Immature natural killer cell (primary cell): Measurements from ENCODE around the gene NCOA3. TPM values are rescaled to one million over a fixed set of nuclear protein-coding genes. Genes with fewer than 3 reads are reported as not detected.

Source experiments
- DNase-seq, 3 donors: peaks; one replicate each; pipeline ENCODE4 v3.0.0; 2022; ENCODE audit warnings: mixed read lengths in 1 of 3
- H3K27ac Mint-ChIP-seq, 6 donors: one replicate each; pipeline ENCODE4 v1.8.0; 2020; ENCODE audit warnings: mixed read lengths in 6 of 6, mild to moderate bottlenecking in 5 of 6, inconsistent platforms in 4 of 6, moderate library complexity in 3 of 6
- H3K27me3 Mint-ChIP-seq, 3 donors: one replicate each; pipeline ENCODE4 v1.8.0; 2020 to 2021; ENCODE audit warnings: low read depth in 3 of 3, mild to moderate bottlenecking in 3 of 3, mixed read lengths in 3 of 3, moderate library complexity in 3 of 3, inconsistent platforms in 1 of 3
- H3K36me3 Mint-ChIP-seq, 3 donors: one replicate each; pipeline ENCODE4 v1.8.0; 2020; ENCODE audit warnings: mixed read lengths in 3 of 3, inconsistent platforms in 2 of 3, mild to moderate bottlenecking in 2 of 3
- H3K4me1 Mint-ChIP-seq, 2 donors: one replicate each; pipeline ENCODE4 v1.8.0; 2020; ENCODE audit warnings: inconsistent platforms in 2 of 2, mild to moderate bottlenecking in 2 of 2, mixed read lengths in 2 of 2, moderate library complexity in 1 of 2
- H3K4me3 Mint-ChIP-seq, 5 donors: one replicate each; pipeline ENCODE4 v1.8.0; 2020; ENCODE audit warnings: mild to moderate bottlenecking in 5 of 5, mixed read lengths in 5 of 5, inconsistent platforms in 3 of 5, moderate library complexity in 3 of 5
- H3K9me3 Mint-ChIP-seq, 6 donors: one replicate each; pipeline ENCODE4 v1.8.0; 2020; ENCODE audit warnings: mild to moderate bottlenecking in 6 of 6, mixed read lengths in 6 of 6, inconsistent platforms in 4 of 6, moderate library complexity in 3 of 6
- polyA plus RNA-seq, 3 donors: library from polyadenylated mRNA; unstranded; fragments of 300-500 nt; fragmentation: Illumina TruSeq; gene quantifications; one replicate each; pipeline ENCODE4 v1.2.3, GENCODE V29; 2021

The NCOA3 gene
- polyA plus RNA-seq, 3 donors from 2014 or later, result 2.9 to 19.1 (median 5.7) TPM

DNA sequence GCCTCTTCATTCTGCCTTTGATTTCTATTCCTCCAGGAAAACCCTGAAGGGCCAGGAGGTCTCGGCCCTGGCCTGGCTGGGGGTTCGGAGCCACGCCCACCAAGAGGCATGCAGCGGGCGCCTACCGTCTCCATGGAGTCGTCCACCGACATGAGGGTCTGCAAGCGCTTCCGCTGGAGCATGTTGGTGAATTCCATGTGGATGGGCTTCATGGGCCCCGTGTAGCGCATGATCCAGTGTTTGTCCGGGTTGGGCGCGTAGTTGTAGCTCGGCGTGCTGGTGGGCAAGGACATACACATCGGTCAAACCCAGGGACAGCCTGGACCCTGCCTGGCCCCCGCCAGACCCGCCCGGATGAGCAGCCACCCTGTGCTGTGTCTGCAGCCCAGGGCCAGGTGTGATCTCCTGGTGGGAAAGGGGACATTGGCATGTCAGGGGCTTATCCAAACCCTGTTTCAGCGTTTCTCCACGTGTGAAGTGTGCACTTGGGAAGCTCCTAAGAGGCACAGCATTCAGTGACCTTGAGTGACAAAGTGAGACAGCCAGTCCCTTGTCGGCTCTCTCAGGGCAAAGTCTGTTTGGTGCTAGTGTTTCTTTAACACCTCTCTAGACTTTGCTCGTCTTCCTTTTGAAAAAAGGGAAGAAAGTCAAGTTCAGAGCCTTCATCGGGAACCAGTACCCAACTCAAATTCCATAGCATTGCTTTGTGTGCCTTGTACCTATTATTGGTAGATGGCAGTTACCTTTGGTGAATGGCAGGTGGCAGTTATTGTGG is 182.8 kb downstream of the NCOA3 start:
- Mint-ChIP-seq H3K9me3 (no peaks in the 10 kb centered on the region), H3K36me3 (no peaks in the 10 kb centered on the region), H3K27me3 (peaks cover 0 to 11% (median 2%) of the 10 kb centered on the region in 3 donors), H3K27ac (no peak overlapping the region), H3K4me3 (no peak overlapping the region), H3K4me1 (no peaks in the 10 kb centered on the region)
- no peak for DNase-seq

- Mint-ChIP-seq H3K36me3 (no peaks in the 10 kb centered on the region), H3K4me1 (no peaks in the 10 kb centered on the region), H3K9me3 (peaks cover 0 to 6% (median under 1%) of the 10 kb centered on the region in 6 donors), H3K27me3 (peaks cover 0 to 14% (median 2%) of the 10 kb centered on the region in 3 donors), H3K4me3 (no peak overlapping the region), H3K27ac (no peak overlapping the region)
- DNase-seq, result no peak
Observed at GRCh38 chr20:47686545-47686944, 184.9 kb downstream of the NCOA3 start.

GRCh38 chr20:47687095-47687987 is 185.7 kb downstream of the NCOA3 start:
- no peak overlapping the region for H3K4me3 Mint-ChIP-seq

DNA sequence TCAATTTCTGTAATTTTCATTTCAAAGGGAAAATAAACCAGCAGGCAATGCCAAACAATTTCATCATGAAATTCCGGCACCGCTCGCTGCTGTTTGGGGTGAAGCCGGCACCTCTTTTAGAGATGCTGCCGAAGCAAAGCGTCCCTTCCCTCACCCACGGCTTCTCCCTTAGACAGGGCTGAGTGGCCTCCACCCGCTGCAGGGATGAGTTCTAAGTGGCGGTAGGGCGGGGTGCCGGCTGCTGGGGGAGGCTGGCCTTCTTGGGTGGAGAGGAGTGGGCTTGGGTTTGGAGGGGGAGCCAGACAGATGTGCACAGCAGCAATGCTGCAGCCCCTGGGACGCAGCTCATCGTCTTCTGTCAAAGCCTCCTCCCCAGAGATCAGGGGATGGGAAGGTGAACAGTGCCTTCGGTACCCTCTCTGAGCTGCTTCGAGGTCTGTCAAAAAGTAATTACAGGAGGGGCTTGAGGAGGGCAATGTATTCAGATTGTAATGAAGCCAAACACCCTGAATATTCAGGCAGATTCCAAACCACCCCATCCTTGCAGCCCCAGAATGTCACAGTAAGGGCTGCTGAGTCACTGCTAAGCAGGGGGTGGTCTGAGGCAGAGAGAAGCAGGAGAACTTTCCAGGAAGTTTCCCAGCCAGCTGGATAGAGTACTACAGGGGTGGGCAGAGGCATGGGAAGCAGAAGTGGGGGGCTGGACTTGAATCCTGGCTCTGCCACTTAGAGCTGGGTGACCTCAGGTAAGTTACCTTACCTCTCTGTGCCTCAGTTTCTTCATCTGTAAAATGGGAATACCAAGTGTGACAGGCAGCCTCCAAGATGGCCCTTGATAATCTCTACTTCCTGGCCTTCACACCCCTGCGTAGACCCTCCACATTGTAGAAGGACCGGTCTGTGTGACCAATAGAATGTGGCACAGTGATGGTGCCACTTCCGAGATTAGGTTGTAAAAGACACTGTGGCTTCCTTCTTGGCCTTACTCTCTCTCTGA is 187.0 kb downstream of the NCOA3 start:
- Mint-ChIP-seq H3K27me3 (peaks cover 0 to 14% (median 2%) of the 10 kb centered on the region in 3 donors), H3K9me3 (peaks cover 0 to 6% (median under 1%) of the 10 kb centered on the region in 6 donors), H3K27ac (no peak overlapping the region), H3K36me3 (no peaks in the 10 kb centered on the region), H3K4me3 (no peak overlapping the region), H3K4me1 (no peaks in the 10 kb centered on the region)
- DNase-seq, result no peak

More at GRCh38 chr20:47687095-47687987, 185.7 kb downstream of the NCOA3 start:
- DNase-seq, result no peak
- Mint-ChIP-seq H3K9me3 (peaks cover 0 to 6% (median under 1%) of the 10 kb centered on the region in 6 donors), H3K36me3 (no peaks in the 10 kb centered on the region), H3K27ac (no peak overlapping the region), H3K4me1 (no peaks in the 10 kb centered on the region), H3K27me3 (peaks cover 0 to 14% (median 2%) of the 10 kb centered on the region in 3 donors)

DNA sequence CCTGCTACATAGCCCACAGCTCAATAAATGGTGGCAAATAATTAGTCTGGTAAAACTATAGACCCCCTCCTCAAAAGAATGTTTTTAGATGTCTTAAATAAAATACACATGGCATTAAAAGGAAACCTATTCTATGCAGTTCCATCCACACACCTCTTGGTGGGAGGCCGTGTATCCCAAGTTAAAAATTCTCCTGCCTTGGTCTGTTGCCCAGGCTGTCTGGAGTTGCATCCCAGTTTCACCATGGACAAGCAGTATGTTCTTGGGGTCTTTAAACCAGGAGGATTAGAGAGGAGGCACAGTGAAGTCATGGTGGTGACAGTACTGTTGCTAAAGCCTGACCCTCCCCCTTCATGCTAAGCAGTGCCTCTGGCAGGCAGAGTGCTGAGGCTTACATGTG is 188.0 kb downstream of the NCOA3 start:
- Mint-ChIP-seq H3K27me3 (peaks cover 0 to 14% (median 2%) of the 10 kb centered on the region in 3 donors), H3K27ac (no peak overlapping the region), H3K9me3 (peaks cover 0 to 6% (median 2%) of the 10 kb centered on the region in 6 donors), H3K4me3 (no peak overlapping the region), H3K4me1 (no peaks in the 10 kb centered on the region), H3K36me3 (no peaks in the 10 kb centered on the region)
- DNase-seq, result no peak

DNA sequence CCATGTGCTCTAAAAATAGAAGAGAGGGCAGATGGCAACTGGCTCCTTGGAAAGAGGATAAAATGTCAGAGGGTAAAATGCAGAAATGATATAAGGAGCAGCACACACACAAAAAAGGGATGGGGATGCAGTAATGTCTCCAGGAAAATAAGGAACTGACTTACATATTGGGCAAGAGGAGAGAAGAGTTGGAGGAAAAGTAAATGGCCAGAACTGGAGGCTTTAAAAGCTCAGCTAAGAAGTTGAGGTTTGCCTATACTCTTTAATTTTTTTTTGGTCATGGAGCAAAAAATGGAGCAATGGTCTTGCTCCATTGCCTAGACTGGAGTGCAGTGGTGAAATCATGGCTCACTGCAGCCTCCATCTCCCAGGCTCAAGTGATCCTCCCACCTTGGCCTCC is 189.9 kb downstream of the NCOA3 start:
- Mint-ChIP-seq H3K4me1 (no peaks in the 10 kb centered on the region), H3K4me3 (no peak overlapping the region), H3K27ac (no peak overlapping the region), H3K27me3 (peaks cover 2 to 10% (median 3%) of the 10 kb centered on the region in 3 donors), H3K36me3 (no peaks in the 10 kb centered on the region), H3K9me3 (peaks cover 0 to 6% (median 2%) of the 10 kb centered on the region in 6 donors)
- DNase-seq, result no peak

DNA sequence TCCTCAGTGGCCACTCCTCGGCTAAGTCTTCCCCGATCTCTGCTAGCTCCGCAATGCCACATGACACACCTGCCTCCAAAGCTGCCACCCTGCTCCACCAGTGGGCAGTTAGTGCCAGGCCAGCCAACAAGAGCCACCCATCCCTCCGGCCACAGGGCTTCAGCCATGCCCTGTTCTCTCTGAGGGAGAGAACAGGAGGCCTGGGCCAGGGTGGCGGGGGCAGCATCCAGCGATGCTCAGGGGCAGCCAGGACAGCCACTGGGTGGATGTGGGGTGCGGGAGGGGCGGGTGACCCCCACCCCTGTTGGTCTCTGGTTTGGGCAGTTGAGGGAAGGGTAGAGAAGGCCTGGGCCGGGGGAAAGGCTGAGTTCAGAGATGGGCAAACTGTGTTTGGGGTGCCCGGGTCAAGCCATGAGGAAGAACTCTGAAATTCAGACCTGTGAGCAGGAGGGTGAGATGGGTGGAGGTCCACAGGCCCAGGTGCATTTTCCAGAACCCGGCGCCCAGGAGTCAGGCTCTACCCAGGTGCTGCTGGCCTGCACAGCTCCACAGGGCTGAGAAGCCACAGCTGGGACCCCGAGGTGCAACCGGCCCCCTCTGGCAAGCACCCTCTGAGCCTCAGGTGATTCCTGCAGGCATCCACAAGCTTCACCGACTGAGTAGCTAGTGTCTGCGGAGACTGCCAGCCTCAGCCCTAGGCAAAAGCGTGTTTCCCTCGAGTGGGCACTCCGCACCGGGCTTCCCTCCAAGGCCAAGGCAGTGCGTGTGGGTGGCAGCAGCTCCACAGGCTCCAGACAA is 192.5 kb downstream of the NCOA3 start:
- Mint-ChIP-seq H3K4me1 (no peaks in the 10 kb centered on the region), H3K36me3 (no peaks in the 10 kb centered on the region), H3K9me3 (peaks cover 0 to 6% (median 2%) of the 10 kb centered on the region in 6 donors), H3K27ac (no peak overlapping the region), H3K27me3 (peaks cover 0 to 3% (median 3%) of the 10 kb centered on the region in 3 donors), H3K4me3 (peak overlapping the region in 1 of 5 donors; percentile 16)
- DNase-seq, result no peak

GRCh38 chr20:47696856-47697255 is 195.2 kb downstream of the NCOA3 start:
- Mint-ChIP-seq H3K9me3 (peaks cover 0 to 2% (median 0%) of the 10 kb centered on the region in 6 donors), H3K27me3 (peaks cover 0 to 4% (median 0%) of the 10 kb centered on the region in 3 donors), H3K36me3 (no peaks in the 10 kb centered on the region), H3K4me3 (no peak overlapping the region), H3K27ac (no peak overlapping the region), H3K4me1 (no peaks in the 10 kb centered on the region)
- DNase-seq, result no peak

DNA sequence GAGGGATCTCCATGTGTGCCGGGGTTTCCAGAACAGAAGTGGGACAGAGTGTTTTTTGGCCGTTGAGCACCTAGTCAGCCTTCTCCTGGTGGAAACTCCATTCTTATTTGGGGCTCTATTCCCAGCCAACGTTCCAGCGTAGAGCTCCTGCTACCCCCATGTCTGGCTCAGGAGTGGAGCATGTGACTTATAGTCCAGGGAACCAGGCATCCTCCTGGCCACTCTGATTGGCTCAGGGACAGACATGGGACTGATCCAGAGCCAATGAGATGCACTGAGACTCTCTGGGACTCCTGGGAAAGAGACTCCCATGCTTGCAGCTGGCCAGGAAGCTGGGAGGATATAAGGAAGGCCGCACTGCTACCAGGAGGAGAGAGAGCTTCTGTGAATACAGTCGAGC is 196.5 kb downstream of the NCOA3 start:
- Mint-ChIP-seq H3K27ac (no peak overlapping the region), H3K9me3 (peaks cover 0 to 2% (median 0%) of the 10 kb centered on the region in 6 donors), H3K36me3 (no peaks in the 10 kb centered on the region), H3K4me1 (no peaks in the 10 kb centered on the region), H3K4me3 (no peak overlapping the region), H3K27me3 (peaks cover 0 to 4% (median 2%) of the 10 kb centered on the region in 3 donors)
- DNase-seq, result no peak

- Mint-ChIP-seq H3K4me3 (no peak overlapping the region), H3K4me1 (no peaks in the 10 kb centered on the region)
Observed at GRCh38 chr20:47699818-47700217, 198.1 kb downstream of the NCOA3 start.

GRCh38 chr20:47700327-47700726 is 198.6 kb downstream of the NCOA3 start:
- H3K9me3 Mint-ChIP-seq, result no peaks in the 10 kb centered on the region
- H3K27ac Mint-ChIP-seq, result no peak overlapping the region
- no peaks in the 10 kb centered on the region for H3K4me1 Mint-ChIP-seq
- H3K4me3 Mint-ChIP-seq, result no peak overlapping the region
- no peaks in the 10 kb centered on the region for H3K36me3 Mint-ChIP-seq
- DNase-seq, result no peak
- H3K27me3 Mint-ChIP-seq, result peaks cover 2 to 4% (median 3%) of the 10 kb centered on the region in 3 donors

More at GRCh38 chr20:47699818-47700217, 198.1 kb downstream of the NCOA3 start:
- Mint-ChIP-seq H3K36me3 (no peaks in the 10 kb centered on the region), H3K27me3 (peaks cover under 1 to 4% (median 2%) of the 10 kb centered on the region in 3 donors), H3K27ac (no peak overlapping the region), H3K9me3 (no peaks in the 10 kb centered on the region)
- DNase-seq, result no peak

- Mint-ChIP-seq H3K4me3 (no peak overlapping the region), H3K36me3 (no peaks in the 10 kb centered on the region), H3K27ac (no peak overlapping the region), H3K4me1 (no peaks in the 10 kb centered on the region), H3K9me3 (no peaks in the 10 kb centered on the region), H3K27me3 (peaks cover 1 to 3% (median 2%) of the 10 kb centered on the region in 3 donors)
- DNase-seq, result no peak
Observed at GRCh38 chr20:47701612-47702011, 199.9 kb downstream of the NCOA3 start.
